Kidney tubule cell (primary cell): ENCODE data around the gene PARP9.
A peak's percentile ranks its signal among the peaks of the same experiment; 100 is the strongest.

Source experiments
- DNase-seq: peaks from one replicate; pipeline ENCODE4 v3.0.0-alpha.2; 2018; ENCODE audit warnings: low spot score

Gene PARP9

DNA sequence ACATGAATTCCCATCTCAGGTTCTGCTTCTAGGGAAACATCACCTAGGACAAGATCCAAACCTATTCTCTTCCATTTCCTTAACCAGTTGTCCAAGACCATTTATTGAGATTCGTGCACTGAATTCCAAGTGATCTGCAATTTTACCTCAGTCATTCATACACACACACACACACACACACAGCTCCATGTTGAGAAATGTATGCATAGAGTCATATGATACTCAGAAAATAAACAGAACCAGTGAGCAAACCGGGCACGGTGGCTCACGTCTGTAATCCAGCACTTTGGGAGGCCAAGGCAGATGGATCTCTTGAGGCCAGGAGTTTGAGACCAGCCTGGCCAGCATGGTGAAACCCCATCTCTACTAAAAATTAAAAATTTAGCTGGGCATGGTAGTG is 43.2 kb downstream of the PARP9 start:
- no peak for DNase-seq

DNA sequence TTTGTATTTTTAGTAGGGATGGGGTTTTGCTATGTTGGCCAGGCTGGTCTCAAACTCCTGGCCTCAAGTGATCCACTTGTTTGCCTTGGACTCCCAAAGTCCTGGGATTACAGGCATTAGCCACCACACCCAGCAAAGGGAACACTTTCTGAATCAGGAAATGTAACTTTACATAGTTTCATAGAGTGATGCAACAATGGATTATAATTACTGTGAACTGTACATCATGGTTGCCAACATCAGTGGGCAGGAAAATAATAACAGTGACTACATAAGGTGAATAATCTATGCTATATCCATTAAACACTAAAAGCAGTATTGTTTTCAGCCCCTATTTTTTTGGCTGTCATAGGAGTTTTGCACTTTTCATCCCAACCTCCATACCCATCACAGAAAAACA is 44.4 kb downstream of the PARP9 start:
- no peak for DNase-seq

DNA sequence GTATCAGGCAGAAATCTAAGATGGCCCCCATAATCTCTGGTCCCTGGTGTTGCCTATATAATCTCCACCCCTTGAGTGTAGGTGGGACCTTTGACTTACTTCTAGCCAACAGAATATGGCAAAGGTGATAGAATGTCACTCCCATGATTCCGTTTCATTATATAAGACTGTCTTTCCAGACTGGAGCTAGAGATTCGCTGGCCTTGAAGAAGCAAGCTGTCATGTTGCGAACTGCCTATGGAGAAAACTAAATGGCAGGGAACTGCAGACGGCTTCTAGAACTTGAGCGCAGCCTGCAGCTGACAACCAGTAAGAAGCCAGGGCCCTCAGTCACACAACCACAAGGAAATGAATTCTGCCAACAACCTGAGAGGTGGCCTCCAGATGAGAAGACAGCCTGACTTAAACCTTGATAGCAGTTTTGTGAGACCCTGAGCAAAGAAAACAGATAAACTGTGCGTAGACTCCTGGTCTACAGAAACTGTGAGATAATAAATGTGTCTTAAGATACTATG is 47.2 kb downstream of the PARP9 start:
- DNase-seq = no peak

DNA sequence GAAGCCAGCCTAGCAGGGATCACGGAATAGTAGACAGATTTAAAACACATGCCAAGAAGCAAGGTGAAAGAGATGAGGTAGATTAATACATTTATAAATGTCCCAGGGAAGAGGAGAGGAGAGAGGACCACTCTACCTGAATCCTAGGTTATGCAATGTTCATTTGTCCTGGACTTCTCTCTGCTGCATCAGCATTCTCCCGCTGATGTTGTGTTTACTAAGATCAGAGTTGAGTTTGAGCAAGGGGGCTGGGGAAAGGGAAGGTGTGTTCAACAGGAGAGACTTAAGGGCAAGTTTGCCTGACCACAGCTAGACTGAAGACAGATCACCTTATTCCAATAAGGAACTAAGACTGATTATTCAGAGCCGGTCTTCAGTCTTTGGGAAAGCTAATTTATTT is 48.2 kb downstream of the PARP9 start:
- DNase-seq = no peak

DNA sequence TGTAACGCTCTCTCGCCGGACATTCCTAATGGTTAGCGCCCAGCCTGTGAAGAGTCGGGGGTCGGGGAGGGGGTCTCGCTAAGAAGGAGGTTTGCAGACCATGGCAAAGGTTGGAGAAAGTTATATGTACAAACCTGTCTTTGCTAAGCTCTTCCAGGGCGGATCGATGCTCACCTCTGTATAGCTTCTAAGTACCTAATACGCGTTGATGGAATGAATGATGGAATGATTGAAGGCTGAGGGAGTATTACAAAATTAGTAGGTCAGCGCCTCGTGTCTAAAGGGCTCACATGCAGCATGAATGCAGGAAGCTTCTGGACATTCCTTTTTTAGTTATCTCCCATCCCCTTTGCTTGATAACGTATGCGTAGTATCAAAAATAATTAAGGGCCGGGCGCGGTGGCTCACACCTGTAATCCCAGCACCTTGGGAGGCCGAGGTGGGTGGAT is 49.1 kb downstream of the PARP9 start:
- no peak for DNase-seq

DNA sequence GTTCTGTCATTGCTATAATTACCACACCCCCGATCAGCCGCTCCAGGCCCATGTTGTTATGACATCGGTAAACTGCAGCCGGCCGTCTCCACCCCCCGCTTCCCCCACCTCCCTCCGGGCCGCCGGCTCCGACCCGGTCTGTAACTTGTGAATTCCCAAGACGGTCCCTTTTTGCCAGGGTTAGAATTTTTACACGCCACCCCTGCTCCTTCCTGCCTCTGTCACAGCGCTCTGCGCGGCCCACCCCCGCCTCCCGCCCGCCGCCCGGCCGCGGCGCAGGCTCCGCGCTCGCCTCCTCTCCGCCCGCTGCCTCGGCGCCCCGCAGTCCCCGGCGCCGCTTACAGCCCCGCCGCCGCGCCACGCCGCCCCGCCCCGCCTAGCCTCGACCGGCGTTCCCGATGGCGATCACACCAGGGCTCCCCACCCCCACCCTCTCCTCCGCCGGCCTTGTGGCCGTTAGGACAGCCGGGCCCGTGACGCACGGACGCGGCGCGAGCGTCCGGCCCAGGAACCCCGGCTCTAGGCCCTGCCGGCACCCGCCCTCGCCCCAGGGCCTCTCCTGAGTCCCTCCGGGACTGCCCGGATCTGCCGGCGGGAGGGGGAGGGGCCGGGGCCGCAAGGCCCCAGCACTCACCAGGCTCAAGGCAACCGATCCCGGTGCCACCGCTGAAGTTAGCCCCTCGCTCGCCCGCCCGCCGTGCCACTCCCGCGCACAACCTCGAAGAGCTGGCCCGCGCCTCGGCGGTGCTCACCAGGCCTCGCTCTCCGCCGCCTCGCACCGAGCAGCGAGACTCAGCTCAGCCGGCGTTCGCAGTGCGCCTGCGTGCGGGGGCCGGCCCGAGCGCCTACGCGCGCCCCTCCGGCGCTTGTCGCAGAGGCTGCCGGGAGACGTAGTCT is 49.7 kb downstream of the PARP9 start, which contains the start of gene KPNA1:
KPNA1 (minus strand) TSS at position 817 of the 897 bp plus-strand sequence. CDS start 18,374 bp downstream, outside the sequence.
- DNase-seq = peak; percentile 90

DNA sequence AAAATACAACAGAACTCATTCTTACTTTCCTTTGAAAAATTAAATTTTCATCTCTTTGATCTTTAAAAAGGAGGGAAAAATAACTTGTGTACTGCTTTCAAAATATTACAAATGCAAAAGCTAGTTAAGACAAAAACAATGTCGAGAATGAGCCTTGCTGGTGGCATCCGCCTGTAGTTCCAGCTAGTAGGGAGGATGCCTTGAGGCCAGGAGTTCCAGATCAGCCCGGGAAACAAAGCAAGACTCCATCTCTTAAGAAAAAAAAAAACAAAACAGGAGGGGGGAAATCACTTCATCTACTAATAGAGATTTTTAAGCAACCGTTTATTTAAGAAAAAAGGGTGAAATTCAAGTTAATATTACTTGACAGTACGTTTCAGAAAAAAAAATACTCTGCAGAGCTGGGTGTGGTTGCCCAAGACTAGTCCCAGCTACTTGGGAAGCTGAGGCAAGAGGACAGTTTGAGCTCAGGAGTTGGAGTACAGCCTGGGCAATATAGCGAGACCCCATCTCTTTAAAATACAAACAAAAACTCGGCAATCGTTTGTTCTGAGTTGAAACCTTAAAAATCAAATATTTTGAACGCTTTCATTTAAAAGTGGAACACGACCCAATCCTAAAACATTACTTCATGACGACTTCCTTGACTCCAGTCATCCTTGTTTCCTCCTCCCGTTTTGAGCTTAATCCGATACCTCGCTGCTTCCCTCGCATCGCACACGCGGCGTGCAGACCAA is 50.5 kb downstream of the PARP9 start:
- peak; percentile 78 for DNase-seq

DNA sequence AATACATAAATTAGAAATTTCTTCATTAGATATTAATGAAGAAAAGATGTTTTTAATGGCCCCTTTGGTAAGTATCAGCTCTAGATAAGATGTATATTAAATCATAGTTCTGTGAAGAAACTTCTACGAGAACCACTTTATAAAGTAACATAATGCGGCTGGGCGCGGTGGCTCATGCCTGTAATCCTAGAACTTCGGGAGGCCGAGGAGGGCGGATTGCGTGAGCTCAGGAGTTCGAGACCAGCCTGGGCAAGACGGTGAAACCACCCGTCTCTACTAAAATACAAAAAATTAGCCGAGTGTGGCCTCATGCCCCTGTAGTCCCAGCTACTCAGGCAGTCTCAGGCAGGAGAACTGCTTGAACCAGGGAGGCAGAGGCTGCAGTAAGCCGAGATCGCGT is 51.8 kb downstream of the PARP9 start:
- DNase-seq = no peak

DNA sequence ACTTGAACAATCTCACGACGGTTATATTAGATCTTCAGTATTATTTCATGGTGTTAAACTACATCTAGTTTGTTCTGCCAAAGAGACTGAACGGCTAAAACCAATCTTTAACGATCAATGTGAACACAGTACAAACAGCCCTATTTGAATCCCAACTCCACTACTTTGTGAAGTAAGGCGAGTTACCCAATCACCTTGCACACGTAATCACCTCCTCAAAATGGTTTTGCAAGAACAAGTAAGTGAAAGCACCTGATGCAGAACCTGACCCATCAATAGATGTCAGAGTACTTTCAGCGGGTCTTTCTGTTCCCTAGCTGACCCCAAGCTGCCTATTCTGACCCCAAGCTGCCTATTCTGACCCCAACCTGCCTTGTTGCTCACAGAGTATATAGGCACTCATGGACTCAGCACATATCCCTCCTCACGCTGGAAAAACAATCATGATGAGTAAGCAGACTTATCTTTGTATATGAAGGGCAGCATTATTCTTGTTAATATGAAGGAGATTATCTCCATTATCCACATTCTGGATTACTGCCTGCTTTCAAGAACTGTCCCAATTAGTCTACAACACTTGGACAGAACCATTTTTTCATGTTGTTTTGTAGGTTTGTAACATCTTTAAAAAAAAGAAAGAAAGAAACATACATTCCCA is 53.1 kb downstream of the PARP9 start:
- DNase-seq = no peak

DNA sequence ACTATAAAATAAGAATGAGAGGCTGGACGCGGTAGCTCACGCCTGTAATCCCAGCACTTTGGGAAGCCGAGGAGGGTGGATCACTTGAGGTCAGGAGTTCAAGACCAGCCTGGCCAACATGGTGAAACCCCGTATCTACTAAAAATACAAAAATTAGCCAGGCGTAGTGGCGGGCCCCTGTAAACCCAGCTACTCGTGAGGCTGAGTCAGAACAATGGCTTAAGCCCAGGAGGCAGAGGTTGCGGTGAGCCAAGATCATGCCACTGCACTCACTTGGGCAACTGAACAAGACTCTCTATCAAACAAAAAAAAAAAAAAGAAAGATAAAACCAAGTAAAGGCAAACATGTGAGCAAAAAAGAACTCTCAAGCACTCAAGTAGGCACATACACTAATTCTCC is 55.2 kb downstream of the PARP9 start:
- peak; percentile 56 for DNase-seq

DNA sequence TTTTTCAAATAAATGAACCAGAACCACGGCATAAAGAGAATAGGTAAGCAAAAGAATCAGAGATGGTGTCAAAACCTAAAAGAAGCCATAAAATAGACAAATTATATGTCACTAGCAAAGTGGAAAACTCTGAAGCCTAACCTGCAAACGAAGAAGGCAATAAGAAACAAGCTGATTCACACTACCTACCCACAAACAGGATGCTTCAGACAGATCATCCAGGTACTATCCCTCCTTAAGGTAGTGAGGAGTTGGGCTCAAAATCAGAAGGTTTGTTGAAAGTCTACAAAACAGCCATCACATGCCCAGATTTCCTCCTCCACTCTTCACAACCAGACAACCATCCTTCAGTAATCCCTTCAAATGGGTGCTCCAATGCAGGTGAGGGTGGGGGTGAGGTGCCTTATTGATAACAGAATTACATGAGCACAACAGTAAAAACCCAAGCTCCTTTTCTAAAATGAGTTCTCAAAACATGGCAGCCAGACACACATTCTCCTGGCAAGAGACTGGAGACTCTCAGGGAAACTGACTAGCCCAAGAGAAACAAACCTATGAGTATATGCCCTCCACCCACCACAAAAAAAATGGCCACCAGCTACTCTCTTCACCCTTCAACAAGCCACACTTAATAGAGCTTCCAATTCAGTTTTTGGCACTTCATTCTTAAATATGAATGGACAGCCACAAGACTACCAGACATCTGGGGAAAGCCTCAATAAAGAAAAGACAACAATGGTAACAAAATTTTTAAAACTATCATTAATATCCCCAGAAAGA is 55.8 kb downstream of the PARP9 start:
- DNase-seq = peak; percentile 4

DNA sequence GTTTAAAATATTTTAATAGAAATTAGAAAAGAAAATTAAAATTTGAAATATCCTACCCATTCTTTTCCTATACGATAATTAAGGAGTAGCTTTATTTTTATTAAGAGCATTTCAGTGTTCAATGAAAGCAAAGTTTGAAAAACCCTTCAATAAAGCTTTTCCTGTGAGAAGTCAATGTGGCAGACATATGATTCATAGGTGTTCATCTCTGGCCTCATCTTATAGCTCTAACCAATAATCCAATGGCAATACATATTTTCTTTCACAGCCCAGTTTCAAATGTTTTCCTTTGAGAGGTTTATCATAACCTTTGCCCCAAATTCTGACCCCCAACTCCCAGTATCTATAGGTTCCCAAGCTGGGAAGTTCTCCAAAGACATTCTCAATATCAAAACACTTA is 57.6 kb downstream of the PARP9 start:
- no peak for DNase-seq

DNA sequence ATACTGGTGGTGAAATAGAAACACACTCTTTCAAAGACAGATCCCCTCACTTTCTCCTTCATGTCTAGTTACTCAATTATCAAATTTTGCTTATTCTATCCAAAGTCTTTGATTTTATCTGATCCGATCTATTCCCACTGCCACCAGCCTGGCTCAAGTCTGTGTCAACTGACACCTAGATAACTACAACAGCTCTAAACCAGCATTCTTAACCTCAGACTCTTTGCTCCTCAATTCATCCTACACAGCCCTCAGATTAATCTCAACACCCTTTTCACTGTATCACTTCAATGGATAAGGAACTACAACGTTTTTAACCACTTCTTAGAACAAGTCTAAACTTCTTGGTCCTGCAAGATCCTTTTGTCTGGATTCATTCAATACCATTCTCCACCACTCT is 58.4 kb downstream of the PARP9 start:
- DNase-seq = no peak

DNA sequence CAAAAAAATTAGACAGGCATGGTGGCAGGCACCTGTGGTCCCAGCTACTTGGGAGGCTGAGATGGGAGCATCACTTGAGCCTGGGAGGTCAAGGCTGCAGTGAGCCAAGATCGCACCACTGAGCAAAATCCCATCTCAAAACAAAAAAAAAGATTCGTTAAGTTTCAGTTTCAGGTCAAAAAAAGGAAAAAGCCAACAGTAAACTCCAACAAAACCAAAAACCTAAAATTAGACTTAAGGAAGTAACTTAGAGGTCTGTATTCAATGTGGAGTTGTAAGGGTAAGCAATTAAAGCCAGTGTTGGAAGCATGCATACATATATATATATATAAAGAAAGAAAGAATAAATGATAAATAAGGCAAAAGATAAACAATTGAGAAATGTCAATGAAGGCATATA is 61.2 kb downstream of the PARP9 start:
- DNase-seq = no peak

DNA sequence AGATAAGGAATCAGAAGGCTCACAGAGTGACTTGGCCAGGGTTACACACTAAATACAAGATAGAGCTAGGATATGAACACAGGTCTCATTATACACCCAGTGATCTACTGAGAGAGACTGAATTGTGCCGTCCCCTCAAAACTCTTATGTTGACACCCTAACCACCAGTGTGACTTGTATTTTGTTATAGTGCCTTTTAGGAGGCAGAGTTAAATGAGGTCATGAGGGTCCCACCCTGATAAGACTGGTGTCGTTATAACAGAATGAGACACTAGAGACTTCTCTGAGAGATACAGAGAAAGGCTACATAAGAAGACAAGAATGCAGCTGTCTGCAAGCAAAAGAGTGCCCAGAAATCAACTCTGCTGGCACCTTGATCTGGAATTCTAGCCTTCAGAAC is 62.0 kb downstream of the PARP9 start:
- no peak for DNase-seq

DNA sequence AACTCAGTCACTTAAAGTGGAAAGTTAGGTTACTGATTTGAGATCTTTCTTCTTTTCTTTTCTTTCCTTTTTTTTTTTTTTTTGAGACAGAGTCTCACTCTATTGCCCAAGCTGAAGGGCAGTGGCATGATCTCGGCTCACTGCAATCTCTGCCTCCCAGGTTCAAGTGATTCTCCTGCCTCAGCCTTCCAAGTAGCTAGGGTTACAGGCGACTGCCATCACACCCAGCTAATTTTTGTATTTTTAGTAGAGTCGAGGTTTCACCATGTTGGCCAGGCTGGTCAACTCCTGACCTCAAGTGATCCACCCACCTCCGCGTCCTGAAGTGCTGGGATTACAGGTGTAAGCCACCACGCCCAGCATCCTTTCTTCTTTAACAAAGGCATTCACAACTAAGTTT is 63.1 kb downstream of the PARP9 start:
- peak; percentile 35 for DNase-seq

DNA sequence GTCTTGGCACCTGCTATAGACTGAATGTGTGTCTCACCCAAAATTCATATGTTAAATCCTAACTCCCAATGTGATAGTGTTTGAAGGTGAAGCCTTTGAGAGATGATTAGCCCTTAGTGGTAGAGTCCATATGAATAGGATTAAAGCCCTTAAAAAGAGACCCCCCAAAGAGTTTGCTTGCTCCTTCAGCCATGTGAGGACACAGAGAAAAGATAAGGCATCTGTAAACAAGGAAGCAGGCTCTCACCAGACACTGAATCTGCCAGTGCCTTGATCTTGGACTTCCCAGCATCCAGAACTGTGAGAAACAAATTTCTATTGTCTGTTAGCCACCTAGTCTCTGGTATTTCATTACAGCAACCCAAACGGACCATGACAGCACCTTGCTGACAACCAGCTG is 65.9 kb downstream of the PARP9 start:
- DNase-seq = no peak

DNA sequence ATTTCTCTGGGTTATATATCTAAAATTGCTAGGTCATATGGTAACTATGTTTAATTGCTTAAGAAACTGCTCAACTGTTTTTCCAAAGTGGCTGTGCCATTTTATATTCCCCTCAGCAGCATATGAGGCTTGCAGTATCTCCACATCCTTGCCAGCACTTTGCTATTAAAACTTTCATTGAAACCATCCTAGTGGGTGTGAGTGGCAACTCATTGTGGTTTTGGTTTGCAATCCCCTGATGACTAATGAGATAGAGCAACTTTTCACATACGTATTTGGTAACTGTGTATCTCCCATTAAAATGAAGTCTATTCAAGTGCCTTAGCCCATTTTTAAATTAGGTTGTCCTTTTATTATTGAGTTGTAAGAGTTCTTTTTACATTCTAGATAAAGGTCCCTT is 66.7 kb downstream of the PARP9 start:
- DNase-seq = peak; percentile 84

DNA sequence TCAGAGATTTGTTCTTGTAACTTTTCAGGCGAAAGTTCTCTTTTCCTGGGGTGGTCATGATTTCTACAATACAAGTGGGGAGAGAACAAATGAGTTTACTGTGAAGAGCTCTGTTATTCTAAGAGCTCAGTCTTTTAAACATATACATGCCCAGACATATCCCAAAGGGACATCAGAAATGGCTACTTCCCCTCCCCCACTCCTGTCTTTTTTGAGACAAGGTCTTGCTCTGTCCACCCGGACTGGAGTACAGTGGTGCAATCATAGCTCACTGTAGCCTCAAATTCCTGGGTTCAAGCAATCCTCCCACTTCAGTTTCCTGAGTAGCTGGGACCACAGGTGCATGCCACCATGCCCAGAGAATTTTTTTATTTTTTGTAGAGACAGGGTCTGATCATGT is 67.6 kb downstream of the PARP9 start:
- DNase-seq = no peak

DNA sequence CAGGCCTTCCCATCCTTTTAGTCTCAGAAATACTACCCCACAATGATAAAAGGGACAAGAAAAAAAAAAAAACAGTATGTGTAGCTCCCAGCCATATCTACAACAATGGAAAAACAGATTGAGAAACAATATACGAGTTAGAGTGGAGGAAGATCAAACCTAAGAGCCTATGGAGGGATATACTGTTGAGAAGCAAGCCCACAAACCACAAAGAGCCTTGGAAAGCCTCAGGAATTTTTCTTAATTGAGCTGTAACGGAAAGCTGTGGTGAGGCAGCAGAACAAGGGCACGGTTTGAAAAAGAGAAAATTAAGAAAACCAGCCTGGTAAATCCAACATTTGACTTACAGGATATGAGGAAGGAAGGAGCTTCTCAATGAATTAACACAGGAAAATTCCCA is 70.8 kb downstream of the PARP9 start:
- no peak for DNase-seq

DNA sequence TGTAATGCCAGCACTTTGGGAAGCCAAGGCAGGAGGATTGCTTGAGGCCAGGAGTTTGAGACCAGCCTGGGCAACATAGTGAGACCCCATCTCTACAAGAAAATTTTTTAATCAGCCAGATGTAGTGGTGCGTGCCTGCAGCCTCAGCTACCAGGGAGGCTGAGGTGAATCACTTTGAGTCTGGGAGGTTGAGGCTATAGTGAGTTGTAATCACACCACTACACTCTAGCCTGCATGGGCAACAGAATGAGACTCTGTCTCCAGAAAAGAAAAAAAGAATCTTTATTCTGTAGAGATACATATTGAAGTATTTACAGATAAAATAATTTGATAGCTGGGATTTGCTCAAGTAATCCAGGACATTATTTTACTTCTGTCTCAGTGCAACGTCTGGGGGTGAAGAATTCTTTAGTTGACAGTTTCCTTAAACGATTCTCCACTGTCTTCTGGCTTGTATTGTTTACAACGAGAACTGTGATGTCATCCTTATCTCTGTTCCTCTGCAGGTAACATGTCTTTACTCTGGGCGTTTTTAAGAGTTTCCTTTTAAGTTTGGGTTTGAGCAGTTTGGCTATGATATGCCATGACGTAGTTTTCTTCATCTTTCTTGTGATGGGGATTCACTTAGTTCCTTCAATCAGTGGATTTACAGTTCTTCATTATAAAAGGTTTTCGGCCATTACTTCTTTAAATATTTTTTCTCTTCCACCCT is 75.7 kb downstream of the PARP9 start:
- no peak for DNase-seq
